ENCODE results near the gene BEST2.
"Not testable (repeated sequence)": the region's sequence is repeated elsewhere in the genome, so short reads cannot be mapped to it uniquely, and the experiment has no call there.

BEST2 gene

GRCh38 chr19:12751635-12752034 lies at the start of gene BEST2:
BEST2 (plus strand) TSS chr19:12751791; CDS start chr19:12752593, 802 bp downstream.
- no peak for DNase-seq

DNA sequence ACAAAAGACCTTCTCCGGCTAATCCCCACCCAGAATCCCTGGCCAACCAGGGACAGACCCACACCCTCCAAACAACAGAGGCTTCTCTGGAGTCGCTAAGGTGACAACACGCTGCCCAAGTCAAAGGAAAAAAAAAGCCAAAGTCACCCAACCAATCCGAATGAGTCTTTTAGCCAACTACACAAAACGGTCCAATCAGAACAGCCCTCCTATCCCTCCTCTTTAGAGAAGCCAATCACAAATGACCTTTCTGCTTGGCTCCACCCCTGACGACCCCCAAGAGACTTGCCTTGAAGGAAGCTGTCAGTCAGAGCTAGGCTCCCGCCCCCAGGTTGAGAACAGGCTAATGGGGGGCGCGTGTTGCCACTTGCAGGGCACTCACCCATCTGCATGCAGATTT lies 48.5 kb upstream of the BEST2 start:
- DNase-seq, result peak; percentile 78

DNA sequence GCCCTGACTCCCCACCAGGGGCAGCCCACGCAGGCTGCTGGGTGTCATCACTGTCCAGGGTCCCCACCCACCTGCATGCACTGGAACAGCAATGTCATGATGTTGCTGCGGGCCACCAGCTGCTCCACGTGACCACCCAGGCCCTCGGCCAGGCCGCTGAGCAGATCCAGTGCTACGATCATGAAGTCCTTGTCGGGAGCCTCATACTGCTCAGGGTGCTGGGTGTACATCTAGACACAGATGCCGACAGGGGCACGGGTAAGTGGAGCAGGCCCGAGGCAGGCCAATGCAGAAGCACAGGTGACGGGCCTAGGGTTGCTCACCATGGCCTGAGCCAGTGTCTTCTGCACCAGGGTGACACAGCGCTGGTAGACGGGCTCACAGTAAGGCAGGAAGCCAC lies 46.4 kb upstream of the BEST2 start:
- DNase-seq, result no peak

DNA sequence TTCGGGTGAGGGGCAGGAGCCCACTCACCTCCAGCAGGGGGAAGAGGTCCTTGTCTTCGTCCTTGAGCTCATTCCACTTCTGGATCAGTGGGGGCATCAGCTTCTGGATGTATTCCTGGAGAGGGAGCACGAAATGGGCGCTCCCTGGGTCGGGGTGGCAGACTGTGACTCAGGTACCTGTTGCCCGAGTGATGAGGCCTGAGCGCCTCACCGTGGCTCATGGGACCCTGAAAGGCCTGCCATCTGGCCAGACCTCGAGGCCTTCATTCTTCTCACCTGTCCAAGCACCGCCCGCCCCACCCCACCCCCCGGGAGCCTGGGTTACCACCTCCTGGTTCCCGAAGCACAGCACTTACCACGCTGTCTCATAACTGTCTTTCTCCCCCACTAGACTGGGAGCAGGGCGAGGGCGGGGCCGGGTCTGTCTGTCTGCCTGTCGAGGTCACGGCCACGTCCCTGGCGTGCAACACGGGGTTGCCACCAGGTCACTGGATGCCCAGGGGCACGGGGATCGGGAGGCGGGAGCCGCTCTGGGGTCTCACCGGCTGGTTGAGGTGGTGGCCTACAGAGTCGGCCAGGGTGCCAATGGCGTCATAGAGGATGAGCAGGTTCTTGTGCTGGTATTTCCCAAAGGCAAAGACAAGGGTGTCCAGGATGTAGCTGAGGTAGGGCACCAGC lies 45.8 kb upstream of the BEST2 start:
- no peak for DNase-seq

GRCh38 chr19:12706332-12706718 lies 45.3 kb upstream of the BEST2 start:
- DNase-seq, result no peak

DNA sequence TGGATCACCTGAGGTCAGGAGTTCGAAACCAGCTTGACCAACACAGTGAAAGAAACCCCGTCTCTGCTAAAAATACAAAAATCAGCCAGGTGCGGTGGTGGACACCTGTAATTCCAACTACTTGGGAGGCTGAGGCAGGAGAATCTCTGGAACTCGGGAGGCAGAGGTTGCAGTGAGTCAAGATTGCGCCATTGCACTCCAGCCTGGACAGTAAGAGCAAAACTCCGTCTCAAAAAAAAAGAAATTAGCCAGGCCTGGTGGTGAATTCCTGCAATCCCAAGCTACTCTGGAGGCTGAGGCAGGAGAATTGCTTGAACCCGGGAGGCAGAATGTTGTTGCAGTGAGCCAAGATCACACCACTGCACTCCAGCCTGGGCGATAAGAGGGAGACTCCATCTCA lies 43.0 kb upstream of the BEST2 start:
- DNase-seq, result no peak

GRCh38 chr19:12711187-12711586 lies 40.4 kb upstream of the BEST2 start:
- DNase-seq, result no peak

GRCh38 chr19:12712077-12712476 lies 39.5 kb upstream of the BEST2 start:
- DNase-seq, result not testable (repeated sequence)

GRCh38 chr19:12713304-12713703 lies 38.3 kb upstream of the BEST2 start:
- DNase-seq, result not testable (repeated sequence)

DNA sequence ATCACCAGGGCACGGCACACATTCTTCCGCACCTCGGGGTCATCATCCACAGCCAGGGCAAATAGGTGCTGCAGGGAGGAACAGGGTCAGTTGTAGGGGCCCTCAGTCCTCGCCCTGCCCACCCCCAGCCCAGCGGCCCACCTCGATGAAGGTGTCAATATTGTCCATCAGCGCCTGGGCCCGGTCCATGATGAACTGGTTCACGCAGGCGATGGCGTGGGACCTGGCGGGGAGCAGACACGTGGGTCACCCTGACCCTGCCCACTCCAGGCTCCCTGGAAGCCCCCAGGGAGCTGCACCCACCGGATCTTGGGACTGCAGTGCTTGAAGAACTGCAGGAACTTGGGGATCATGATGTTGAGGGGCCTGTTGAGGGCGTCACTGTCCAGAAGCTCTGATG lies 36.5 kb upstream of the BEST2 start:
- DNase-seq, result no peak

- no peak for DNase-seq
Measured at GRCh38 chr19:12715929-12716328, 35.7 kb upstream of the BEST2 start.

DNA sequence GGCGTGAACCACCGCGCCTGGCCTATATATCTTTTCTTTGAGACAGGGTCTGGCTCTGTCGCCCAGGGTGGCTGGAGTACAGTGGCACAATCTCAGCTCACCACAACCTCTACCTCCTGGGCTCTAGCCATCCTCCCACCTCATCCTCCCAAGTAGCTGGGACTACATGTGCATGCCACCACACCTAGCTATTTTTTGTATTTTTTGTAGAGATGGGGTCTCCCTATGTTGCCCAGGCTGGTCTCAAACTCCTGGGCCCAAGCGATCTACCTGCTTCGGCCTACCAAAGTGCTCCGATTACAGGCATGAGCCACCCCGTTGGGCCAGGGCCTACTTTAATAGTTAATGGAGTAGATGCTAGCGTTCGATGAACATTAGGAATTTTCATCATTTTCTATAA lies 31.3 kb upstream of the BEST2 start:
- no peak for DNase-seq

GRCh38 chr19:12720851-12721655 lies 30.5 kb upstream of the BEST2 start:
- peak; percentile 58 for DNase-seq

DNA sequence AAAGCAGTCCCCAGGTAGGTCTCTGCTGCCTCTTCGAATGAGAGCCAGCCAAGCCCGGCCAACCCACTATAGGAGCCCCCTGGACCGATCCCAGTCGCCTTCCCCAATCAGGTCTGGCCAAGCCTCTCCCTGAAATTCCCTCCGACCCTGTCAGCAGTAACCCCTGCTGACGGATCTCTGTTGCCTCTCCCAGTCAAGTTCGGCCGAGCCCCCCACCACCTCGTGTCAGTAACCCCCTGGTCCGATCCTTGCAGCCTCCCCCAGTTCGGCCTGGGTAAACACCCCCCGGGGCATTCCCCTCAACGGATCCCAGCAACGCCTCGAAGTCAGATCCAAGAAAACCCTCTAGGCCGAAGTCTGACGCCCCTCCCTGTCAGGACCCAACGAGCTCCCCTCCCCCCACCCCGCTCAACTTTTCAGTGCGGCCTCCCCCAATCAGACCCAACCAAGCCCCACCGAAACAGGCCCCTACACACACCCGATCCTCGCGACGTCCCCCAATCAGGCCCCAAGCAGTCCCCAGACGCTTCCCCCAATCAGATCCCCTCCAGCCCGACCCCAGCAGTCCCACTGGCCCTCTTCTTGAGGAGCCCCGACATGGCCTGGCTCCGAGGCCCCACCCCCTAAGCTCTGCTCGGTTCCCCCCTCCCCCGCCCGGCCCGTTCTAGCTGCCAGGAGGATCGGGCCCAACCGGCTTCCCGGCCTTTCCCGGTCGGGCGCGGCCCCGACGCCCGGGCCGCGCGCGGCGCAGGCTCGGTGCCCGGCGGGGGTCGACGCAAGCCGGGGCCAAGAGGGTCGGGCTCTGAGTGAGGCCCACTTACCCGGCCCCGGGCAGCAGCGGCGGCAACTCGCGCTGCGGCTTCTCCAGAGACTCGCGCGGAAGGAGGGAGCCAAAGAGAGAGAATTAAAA lies 29.7 kb upstream of the BEST2 start:
- peak; percentile 83 for DNase-seq

- peak; percentile 99 for DNase-seq
Measured at GRCh38 chr19:12722566-12723380, 28.8 kb upstream of the BEST2 start.

DNA sequence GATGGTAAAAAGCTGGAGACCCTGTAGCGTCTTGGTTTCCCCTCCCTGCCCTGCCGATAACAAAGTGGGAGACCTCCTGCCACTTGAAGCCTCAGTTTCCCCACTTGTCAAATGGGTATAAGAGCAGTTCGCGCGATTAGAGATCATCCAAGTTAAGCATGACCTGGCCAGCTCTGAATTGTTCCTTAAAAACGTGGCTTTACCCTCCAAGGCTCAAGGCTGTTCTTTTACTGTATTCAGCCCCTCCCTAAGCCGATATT lies 28.3 kb upstream of the BEST2 start:
- no peak for DNase-seq

- DNase-seq, result peak; percentile 89
Measured at GRCh38 chr19:12723641-12724426, 27.8 kb upstream of the BEST2 start, which contains the start of gene TNPO2. TNPO2 (minus strand) TSS chr19:12723932; CDS start chr19:12720977, 2,955 bp downstream.

- DNase-seq, result not testable (repeated sequence)
Measured at GRCh38 chr19:12725612-12726011, 26.0 kb upstream of the BEST2 start.

GRCh38 chr19:12726988-12727316 lies 24.6 kb upstream of the BEST2 start:
- no peak for DNase-seq

DNA sequence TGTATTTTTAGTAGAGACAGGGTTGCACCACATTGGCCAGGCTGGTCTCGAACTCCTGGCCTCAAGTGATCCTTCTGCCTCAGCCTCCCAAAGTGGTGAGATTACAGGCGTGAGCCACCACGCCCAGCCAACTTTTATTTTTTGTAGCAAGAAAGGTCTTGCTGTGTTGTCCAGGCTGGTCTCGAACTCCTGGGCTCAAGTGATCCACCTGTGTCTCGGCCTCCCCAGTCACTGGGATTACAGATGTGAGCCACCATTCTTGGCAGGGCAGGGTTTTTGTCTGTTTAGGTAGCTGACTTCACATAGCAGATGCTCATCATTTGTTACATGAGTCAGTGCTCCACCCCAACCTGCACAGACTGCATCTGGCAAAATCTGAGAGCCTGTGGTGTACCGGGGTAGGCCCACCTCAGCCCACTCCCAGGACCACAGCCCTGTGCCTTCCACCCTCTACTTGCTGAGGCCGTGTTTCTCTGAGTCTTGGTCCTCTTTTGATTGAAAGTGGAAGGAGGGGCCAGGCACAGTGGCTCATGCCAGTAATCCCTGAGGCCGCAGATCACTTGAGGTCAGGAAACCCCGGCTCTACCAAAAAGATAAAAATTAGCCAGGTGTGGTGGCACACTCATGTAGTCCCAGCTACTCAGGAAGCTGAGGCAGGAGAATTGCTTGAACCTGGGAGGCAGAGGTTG lies 23.7 kb upstream of the BEST2 start:
- DNase-seq, result no peak

- no peak for DNase-seq
Measured at GRCh38 chr19:12730064-12730463, 21.5 kb upstream of the BEST2 start.

Data from eye (tissue), 1 donor.